Esophagus mucosa (tissue), 1 donor: ENCODE results near the gene SRPK2. TPM values are rescaled to one million over a fixed set of nuclear protein-coding genes. Genes with fewer than 3 reads are reported as not detected.
"Not testable (repeated sequence)": the region's sequence is repeated elsewhere in the genome, so short reads cannot be mapped to it uniquely, and the experiment has no call there.

Experiments used
- ATAC-seq: fragments of 200-7000 bp; cut with Tn5 transposase; one replicate; pipeline ENCODE4 v1.9.1; 2020
- total RNA-seq: library from RNA; stranded (reverse); gene quantifications from one replicate; pipeline ENCODE4 v1.2.4, GENCODE V29; 2023
- donor health status: DM: yes; HTN: yes; CAD: no.

The SRPK2 gene
- total RNA-seq, 1 donor from 2014 or later, result 31.6 TPM

DNA sequence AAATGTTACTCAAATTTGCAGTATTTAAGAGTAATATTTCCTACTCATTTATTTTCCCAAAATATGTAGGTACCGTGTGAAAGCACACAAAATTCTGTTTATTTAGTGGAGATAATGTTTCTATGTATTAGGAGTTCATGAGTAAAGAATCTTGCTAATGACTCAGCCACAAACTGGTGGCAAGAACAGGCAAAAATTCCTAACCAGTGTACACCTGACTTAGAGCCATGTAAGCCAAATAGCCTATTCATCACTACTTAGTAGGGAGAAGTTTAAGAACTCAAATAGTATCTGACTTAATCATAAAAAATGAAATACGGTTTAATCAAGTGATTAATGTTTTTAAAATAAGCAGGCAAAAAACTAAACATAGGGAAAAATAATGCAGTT, 169.0 kb downstream of the SRPK2 start:
- peak; percentile 94 for ATAC-seq

DNA sequence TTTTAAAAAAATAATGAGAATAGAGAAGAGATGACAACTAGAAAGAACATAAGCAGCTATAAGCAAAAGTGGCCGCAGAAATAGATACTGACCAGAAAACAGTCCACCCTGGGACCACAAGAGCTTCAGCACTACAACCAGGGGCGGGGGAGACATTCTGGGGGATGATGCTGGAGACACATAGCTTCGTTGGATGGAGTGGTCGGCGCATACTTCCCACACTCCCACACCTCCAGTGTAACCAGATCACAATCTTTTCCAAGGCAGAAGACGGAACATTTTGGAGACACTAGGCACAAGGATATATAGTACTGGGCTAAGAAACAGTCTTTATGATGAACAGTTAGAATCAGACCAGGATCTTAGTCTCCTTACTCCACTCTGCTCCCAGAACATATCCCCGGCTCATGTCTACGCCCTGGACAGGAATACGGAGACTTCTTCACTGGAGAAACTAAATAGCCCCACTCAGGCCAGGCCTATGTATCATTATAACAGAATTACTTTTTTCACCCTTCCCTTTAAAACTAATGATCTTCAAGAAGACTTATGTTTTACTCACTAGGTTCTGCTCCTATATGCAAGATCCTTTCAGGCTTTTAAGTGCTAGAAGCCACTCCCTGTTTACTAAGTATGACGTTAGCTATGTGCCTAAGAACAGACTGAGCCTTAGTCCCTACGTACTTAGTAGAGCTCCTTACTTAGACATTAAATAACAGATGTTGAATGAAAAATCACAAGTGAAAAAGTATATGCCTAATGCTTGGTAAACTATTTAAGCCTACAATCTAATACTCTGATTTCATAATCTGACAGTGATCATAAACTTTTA, 169.6 kb downstream of the SRPK2 start:
- peak; percentile 85 for ATAC-seq

DNA sequence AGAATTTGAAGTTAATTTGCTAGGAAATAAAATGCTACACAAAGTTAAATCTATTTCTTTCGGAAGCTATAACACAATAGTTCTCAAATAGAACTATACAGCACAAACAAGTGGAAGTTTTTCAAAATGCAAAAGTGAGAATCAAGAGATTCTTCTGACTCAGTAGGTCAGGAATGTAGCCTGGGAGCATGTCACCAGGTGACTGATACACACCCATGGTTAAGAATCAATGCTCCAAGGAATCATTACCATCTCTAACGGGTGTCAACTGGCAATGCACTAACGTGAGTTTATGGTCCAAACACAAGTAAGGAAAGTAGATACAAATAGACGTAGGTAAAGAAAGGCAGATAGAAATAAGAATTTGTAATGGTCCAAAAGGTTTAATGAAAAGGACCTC, 170.5 kb downstream of the SRPK2 start:
- peak; percentile 79 for ATAC-seq

DNA sequence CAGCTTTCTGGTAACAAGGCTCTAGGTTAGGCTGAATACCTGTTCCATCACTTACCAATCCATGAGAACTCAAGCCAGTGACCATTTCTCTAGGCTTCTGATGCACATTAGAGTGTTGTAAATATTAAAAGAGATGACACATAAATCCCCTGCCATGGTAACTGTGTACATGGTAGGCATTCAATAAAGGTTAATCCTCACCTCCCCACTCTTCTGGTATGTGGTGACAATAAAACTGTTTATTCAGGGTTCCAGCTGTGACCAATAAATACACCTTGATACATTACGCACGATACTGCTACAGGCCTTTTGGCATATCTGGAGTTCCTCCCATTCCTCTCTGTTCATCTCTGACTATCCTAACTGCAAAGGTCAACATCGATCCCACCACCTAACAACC, 171.9 kb downstream of the SRPK2 start:
- no peak for ATAC-seq

DNA sequence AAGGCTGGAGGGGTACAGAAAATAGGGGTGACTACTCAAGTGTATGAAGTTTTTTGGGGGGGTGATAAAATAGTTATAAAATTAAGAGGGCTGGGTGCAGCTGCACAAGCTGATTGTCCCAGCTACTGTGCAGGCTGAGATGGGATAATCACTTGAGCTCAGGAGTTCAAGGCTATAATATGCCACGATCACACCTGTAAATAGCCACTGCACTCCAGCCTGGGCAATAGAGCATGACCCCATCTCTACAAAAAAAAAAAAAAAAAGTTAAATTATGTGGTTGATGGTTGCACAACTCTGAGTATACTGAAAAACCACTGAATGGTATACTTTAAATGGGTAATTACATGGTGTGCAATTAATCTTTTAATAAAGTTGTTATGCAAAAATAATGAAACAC, 172.9 kb downstream of the SRPK2 start:
- ATAC-seq, result no peak

DNA sequence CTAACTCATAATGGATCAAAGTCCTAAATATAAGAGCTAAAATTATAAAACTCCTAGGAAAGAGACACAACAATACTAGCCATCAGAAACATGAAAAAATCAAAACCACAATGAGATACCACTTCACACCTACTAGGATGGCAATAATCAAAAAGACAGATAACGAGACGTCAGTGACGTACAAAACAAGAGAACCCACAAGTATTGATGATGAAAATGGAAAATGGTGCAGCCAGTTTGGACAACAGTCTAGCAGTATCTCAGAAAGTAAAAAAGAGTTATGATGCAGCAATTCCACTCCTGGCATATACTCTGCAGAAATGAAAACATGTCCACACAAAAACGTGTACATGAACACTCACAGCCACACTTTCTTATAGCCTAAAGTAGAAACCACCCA, 173.5 kb downstream of the SRPK2 start:
- no peak for ATAC-seq

DNA sequence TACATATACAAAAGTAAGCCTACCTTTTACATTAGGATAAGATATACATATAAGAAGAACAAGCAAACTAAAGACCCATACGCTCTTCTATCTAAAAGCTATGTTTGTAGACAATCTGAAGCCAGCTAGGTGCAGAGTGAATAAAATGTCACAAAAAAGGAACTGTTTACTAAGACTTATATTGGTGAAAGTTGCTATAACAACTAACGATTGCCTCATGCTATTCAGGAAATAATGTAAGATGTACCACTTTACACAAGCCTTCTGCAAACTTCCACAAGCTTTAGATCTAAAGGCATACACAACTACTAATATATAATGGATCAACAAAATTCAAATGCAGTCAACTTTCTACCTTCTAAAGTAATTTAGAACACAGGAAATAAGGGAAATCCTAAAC, 175.1 kb downstream of the SRPK2 start:
- no peak for ATAC-seq

DNA sequence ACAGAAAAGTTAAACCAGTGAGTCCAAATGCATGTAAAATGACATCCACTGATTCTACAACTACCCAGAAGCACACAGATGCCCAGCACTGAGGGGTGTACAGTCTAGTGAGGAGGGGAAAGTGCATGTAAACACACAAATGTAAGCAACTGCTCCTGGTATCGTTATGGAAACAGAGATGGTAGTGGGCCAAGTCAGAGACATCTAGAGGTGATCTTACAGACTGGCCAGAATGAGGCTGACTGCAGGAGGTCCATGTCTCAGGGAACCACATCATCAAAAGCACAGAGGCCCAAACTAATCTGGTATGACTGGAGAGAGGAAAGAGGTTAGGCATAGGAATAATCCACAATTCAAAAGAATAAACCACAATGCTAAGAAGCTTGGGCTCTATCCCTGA, 176.5 kb downstream of the SRPK2 start:
- no peak for ATAC-seq

DNA sequence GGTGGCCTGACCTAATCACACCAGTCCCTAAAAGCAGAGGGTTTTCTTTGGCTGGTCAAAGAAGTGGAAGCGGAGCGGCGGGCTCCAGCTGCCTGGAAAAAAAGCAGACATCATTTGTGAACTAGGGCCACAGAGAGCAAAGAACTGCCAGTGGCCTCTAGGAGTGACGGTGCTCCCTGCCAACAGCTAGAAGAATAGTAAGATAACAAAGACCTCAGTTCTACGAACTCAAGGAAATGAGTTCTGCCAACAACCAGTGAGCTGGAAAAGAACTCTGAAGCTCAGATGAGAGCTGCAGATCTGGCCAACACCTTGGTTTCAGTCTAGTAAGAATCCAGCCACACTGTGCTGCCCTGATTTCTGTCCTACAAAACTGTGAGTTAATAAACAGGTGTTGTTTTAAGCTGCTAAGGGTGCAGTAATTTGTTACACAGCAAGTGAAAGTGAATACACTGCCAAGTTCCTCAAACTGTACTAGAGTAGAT, 178.0 kb downstream of the SRPK2 start:
- ATAC-seq, result peak; percentile 36

DNA sequence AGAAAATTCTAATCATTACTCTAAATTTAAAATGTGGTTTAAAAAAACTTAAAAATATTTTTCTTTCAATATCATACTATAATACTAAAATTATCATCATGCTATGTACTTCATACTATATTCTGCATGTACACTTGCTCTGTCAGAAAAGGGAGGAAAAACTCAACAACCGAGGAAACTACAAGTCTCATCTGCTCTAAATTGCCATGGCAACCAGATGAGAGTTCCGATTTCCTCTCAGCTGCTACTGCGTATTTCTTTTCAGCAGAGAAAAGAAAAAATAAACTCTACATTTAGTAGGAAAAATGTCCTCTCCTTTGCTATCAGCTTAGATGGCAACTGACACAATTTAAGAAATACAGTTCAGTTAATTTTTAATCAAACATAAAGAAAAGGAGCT, 178.9 kb downstream of the SRPK2 start:
- no peak for ATAC-seq

DNA sequence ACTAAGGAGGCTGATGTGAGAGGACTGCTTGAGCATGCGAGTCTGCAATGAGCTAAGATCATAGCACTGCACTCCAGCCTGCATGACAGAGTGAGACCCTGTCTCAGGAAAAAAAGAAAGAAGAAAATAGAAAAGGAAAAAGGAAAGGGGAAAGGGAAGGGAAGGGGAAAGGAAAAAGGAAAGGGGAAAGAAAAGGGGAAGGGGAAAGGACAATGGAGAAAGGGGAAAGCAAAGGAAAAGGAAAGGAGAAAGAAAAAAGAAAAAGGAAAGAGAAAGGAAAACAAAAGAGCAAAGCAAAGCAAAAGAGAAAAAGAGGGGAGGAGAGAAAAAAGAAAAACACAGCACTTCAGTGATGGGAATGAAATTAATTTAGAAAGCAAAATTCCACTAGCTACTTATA, 179.3 kb downstream of the SRPK2 start:
- no peak for ATAC-seq

DNA sequence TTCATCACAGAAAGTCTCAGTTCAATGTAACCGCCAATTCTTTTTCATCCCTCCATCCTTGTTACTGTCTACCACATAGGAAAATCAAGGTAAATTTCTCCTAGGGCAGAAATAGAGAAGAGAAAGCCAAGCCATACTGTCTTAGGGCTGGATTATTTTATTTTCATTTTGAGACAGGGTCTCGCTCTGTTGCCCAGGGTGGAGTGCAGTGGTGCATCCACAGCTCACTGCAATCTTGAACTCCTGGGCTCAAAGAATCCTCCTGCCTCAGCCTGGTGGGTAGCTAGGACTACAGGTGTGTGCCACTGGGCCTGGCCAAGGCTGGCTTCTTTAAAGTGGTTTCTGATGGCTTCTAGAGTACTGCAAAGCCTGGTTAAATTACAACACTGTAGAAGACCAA, 181.7 kb downstream of the SRPK2 start:
- no peak for ATAC-seq

DNA sequence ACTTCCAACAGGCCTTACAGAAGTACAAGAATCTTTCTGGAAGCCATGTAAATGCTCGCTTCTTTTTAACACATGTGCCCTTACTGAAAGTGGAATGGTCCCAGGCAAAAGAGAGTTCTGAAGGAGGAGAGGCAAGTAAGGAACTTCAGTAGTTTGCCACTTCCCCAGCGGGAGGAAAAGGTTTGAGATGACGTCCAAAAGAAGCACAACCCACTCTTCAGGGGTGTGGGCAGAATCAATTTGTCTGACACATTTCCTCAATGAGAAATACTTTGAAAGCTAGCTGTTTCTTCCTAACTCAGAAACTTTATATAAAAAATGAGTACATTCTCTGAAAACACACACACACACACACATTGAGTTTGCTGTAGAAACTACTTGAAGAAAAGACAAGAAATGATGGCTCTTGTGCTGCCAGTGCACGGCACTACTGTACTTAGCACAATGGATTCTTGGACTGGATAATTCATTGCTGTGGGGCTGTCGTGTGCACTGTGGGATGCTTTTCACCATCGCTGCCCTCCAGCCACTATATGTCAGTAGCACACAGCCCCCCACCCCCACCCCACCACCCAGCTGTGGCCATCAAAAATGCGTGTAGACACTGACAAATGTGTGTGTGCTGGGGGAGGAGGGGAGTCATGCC, 183.0 kb downstream of the SRPK2 start:
- ATAC-seq, result no peak

DNA sequence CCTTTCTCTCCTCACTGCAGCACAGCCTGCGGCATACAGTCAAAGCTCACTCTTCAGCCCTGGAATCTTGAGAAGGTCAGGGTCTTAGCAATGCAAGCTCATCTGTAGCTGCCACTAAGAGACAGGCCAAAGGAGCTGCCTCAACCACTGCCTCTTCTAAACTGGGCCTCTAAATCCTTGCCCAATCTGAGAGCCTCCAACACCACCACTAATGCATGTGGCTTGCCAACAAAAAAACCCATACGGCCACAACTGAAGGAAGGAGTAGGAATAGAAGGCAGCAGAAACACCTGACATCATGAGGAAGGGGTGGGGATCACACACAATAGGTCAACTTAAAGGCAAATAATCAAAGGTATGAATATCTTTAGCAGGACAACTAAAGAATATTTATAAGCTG, 183.8 kb downstream of the SRPK2 start:
- ATAC-seq, result no peak

DNA sequence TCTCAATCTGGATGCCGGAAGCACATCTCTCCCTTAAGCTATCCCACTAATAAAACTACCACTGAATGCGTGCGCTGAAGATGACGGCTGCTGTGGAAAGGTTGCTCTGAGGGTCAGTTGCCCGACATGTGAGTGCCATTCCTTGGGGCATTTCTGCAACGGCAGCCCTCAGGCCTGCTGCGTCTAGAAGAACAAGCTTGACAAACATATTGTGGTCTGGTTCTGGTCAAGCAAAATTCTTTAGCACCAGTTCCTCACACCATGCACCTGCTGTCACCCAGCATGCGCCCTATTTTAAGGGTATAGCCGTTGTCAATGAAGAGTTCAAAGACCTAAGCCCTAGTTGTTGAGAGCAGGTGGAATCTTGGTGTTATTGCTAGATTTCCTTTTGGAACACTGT, 184.2 kb downstream of the SRPK2 start:
- ATAC-seq, result no peak

DNA sequence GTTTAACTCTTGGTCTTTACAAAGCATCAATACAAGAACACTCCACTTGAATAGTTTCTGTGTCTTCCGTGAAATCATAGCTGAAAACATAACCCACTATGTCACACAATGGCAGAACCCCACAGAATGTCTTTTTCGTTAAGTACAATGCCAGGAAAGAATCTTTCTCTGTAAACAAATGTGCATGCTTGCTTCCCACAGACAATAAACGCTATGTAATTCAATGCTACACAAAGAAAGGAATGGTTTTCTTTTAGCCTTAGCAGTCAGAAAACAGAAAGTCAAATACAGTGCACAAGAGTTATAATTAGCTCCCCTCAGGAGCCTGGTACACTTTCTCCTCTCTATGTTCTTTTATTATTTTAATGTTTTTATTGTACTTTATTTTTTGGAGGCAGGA, 186.1 kb downstream of the SRPK2 start:
- no peak for ATAC-seq

DNA sequence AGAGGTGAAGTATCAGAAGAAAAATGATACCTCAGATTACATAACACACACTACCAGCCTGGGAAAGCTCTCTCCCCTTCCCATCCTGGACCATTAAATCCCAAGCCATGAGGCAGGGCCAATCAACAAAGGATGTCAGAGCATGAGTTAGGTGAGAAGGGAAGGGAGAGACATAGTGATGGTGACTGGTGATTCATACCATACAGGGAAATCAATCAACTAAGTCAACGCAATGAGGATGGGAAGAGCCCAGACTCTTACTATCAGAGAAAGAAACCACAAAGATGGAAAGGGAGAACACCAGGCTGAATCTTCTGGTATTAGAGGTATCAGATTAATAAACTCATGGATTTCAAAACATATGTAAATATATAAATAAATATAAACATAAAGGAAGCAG, 189.3 kb downstream of the SRPK2 start:
- ATAC-seq, result peak; percentile 37

DNA sequence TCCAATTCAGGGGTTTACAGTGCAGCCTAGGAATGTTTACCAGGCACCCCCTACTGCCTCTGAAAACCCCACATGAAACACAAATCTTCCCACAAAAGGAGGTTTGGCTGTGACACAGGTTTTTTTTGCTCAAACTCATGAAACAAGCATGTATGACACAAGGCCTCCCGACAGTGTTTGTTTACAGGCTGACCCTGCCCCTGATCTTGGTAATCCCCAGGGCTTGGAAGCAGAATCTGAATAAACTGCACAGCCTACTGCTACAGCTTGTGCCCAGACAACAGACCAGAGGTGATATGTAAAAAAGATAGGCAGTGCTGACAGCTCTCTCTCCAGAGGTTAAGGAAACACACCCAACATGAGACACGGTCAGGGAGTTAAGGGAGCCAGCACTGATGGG, 190.5 kb downstream of the SRPK2 start:
- ATAC-seq, result no peak

DNA sequence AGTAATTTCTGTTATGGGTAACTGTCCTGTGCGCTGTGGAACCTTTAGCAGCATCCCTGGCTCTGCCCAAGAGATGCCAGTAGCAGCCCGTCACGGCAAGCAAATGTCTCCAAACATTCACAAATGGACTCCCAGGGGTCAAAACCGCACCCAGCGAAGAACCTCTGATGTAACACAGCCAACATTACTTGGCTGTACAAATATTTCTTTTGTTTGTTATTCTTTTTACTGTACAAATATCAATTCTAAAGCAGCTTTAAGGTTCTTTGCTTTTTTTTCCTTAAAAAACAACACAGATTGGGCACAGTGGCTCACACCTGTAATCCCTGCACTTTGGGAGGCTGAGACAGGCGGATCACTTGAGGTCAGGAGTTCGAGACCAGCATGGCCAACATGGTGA, 192.2 kb downstream of the SRPK2 start:
- ATAC-seq, result no peak

DNA sequence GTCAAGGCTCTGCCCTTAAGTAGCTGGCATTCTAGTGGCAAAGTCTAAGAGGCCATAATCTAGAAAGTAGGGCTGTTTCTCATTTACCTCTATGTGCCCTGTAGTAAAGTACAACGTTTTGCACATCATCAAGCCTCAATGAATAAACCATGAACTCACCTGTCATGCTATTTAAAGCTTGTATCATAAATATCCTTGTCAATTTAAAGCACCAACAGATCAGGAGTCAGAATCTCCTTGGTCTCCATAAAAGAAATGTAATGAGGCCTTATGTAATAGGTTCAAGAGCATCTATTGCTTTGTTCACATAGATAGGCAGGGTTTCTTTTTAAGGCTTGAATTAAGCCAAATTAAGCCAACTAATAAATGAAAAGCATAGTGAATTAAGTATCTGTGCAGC, 192.8 kb downstream of the SRPK2 start:
- no peak for ATAC-seq

DNA sequence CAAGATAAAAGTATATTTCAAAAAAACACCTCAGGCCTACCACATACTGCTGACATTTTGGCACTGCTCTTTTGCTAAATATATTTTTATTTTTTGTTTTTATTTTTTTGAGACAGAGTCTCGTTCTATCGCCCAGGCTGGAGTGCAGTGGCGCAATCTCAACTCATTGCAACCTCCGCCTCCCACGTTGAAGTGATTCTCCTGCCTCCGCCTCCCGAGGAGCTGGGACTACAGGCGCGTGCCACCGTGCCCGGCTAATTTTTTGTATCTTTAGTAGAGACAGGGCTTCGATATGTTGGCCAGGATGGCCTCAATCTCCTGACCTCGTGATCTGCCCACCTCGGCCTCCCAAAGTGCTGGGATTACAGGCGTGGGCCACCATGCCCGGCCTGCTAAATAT, 193.8 kb downstream of the SRPK2 start:
- not testable (repeated sequence) for ATAC-seq

DNA sequence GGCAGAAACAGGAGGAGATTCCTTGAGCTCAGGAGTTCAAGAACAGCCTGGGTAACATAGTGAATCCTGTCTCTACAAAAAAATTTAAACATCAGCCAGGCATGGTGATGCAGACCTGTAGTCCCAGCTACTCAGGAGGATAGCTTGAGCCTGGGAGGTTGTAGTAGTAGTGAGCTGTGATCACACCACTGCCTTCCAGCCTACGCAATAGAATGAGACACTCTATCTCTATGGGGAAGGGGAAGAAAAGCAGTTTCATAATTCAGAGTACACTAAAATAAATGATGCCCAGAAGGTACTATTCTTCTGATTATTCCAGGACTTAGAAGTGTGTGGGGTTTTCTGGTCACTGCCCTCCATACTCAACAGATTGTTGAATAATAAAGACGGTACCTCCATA, 197.4 kb downstream of the SRPK2 start:
- no peak for ATAC-seq

DNA sequence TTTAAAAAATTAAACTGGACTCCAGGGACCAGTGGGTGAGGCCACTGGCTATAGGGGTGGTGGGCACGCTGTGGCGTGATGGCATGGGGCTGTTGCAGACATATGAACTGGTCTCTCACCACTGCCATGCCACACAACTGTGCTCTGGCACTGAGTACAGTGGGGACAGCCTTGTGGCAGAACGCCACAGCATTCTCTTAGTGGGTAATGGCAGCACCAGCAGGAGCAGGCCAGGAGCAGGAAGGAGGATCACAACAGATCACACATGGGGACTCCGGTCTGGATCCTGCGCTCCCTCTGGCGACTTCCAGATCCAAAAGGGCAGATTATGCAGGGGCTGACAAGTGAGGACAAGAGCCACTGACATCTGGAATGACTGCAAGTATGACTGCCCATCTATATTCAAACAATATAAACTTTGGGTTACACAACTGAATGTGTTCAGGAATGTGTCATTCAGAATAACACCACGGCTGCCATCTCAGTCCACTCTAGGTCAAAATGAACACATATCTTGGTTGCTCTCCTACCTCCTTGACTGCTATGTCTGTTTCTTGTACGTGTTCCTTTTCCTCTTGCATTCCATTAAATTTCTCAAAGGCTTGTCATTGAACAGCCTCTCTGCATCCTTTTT, 198.7 kb downstream of the SRPK2 start:
- ATAC-seq, result no peak

DNA sequence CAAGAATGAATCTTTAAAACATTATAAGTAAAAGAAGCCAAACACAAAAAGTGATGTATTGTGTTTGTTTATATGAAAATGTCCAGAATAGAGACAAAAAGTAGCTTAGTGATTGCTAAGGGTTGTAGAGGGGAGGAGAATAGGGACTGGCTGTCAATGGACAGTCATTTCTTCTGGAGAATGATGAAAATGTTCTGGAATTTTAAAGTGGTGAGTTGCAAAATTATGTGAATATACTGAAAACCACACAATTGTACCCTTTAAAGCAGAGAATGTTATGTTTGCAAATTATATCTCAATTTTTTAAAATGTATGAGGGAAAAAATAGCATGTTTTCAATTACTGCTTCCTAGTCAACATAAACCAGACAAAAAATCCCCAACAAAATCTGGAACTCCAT, 200.5 kb downstream of the SRPK2 start:
- ATAC-seq, result no peak
